GM12891 (cell line): Measurements from ENCODE around the gene SYNPO2.

Experiments
- POLR2A ChIP-seq: IDR thresholded peaks from 2 replicates; pipeline ENCODE4 v1.6.1; 2011; ENCODE audit warnings: low read depth, low read length, control low read depth
- POLR2AphosphoS5 ChIP-seq: IDR thresholded peaks from 2 replicates; pipeline ENCODE4 v1.6.1; 2011; ENCODE audit warnings: low read depth, low read length, control low read depth
- POU2F2 ChIP-seq: IDR thresholded peaks from 2 replicates; pipeline ENCODE4 v1.6.1; 2011; ENCODE audit warnings: low read depth, mild to moderate bottlenecking, control low read depth, low read length, moderate library complexity
- SPI1 ChIP-seq: IDR thresholded peaks from 2 replicates; pipeline ENCODE4 v1.6.1; 2011; ENCODE audit warnings: low read depth, low read length, control low read depth

DNA sequence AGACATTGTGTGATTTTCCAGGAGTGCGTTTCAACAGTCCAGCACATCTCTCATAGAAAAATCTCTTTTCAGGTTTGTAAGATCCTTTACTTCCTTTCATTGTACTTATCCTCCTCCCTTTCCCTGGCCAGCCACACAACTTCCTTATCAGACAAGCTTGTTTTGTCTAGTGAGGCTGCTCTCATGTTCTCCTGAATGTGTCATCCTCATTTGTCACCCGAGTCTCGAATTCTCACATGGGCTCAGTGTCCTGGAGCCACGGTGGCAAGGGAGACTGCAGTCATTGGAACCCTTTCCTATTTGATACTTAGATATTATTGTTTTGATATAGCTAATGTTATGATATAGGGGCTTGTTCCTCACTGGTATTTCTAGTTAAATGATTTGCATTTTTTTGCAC lies 16.9 kb downstream of the SYNPO2 start:
- no peak for TF ChIP-seq POLR2A
- no peak for TF ChIP-seq POU2F2
- no peak for TF ChIP-seq POLR2AphosphoS5
- TF ChIP-seq SPI1 = no peak
